ENCODE results near the gene ANKRD33B.
"Not testable (repeated sequence)": the region's sequence is repeated elsewhere in the genome, so short reads cannot be mapped to it uniquely, and the experiment has no call there.

The ANKRD33B gene

GRCh38 chr5:10572451-10572850, 8.6 kb downstream of the ANKRD33B start:
- H3K4me1 ChIP-seq (ENCODE audit: control insufficient read depth, insufficient read depth, low read length): peaks cover 2% of the 10 kb centered on the region; the same call in 1 of the 2 replicates
- peaks cover 10% of the 10 kb centered on the region for H3K27me3 ChIP-seq (ENCODE audit: control insufficient read depth, insufficient read depth, low read length)
- no peak overlapping the region for H3K27ac ChIP-seq (ENCODE audit: low read depth, low read length)
- H3K9ac ChIP-seq (ENCODE audit: low read depth, low read length): no peak overlapping the region
- no peaks in the 10 kb centered on the region for H3K9me3 ChIP-seq (ENCODE audit: control insufficient read depth, insufficient read depth, low read length)
- no peak overlapping the region for H3K4me3 ChIP-seq (ENCODE audit: low read depth, low read length)
- no peaks in the 10 kb centered on the region for H3K36me3 ChIP-seq (ENCODE audit: control insufficient read depth, insufficient read depth, low read length)

GRCh38 chr5:10573487-10574145, 9.7 kb downstream of the ANKRD33B start:
- no peak overlapping the region for H3K9ac ChIP-seq (ENCODE audit: low read depth, low read length)
- H3K27me3 ChIP-seq (ENCODE audit: control insufficient read depth, insufficient read depth, low read length): no peaks in the 10 kb centered on the region
- no peaks in the 10 kb centered on the region for H3K9me3 ChIP-seq (ENCODE audit: control insufficient read depth, insufficient read depth, low read length)
- H3K4me1 ChIP-seq (ENCODE audit: control insufficient read depth, insufficient read depth, low read length): peaks cover 5% of the 10 kb centered on the region; the same call in 1 of the 2 replicates
- H3K27ac ChIP-seq (ENCODE audit: low read depth, low read length): no peak overlapping the region
- H3K4me3 ChIP-seq (ENCODE audit: low read depth, low read length): no peak overlapping the region
- no peaks in the 10 kb centered on the region for H3K36me3 ChIP-seq (ENCODE audit: control insufficient read depth, insufficient read depth, low read length)

- not testable (repeated sequence) for H3K9ac ChIP-seq (ENCODE audit: low read depth, low read length); H3K4me1 ChIP-seq (ENCODE audit: control insufficient read depth, insufficient read depth, low read length); H3K27me3 ChIP-seq (ENCODE audit: control insufficient read depth, insufficient read depth, low read length); H3K9me3 ChIP-seq (ENCODE audit: control insufficient read depth, insufficient read depth, low read length); H3K4me3 ChIP-seq (ENCODE audit: low read depth, low read length); H3K27ac ChIP-seq (ENCODE audit: low read depth, low read length); H3K36me3 ChIP-seq (ENCODE audit: control insufficient read depth, insufficient read depth, low read length)
These were observed 11.0 kb downstream of the ANKRD33B start for GRCh38 chr5:10574879-10575278.

- H3K9ac ChIP-seq (ENCODE audit: low read depth, low read length): no peak overlapping the region
- H3K36me3 ChIP-seq (ENCODE audit: control insufficient read depth, insufficient read depth, low read length): no peaks in the 10 kb centered on the region
- no peak overlapping the region for H3K27ac ChIP-seq (ENCODE audit: low read depth, low read length)
- H3K4me3 ChIP-seq (ENCODE audit: low read depth, low read length): no peak overlapping the region
- H3K27me3 ChIP-seq (ENCODE audit: control insufficient read depth, insufficient read depth, low read length): no peaks in the 10 kb centered on the region
- peaks cover 11% of the 10 kb centered on the region for H3K4me1 ChIP-seq (ENCODE audit: control insufficient read depth, insufficient read depth, low read length)
- H3K9me3 ChIP-seq (ENCODE audit: control insufficient read depth, insufficient read depth, low read length): no peaks in the 10 kb centered on the region
These were observed 12.4 kb downstream of the ANKRD33B start for GRCh38 chr5:10576121-10576789.

- Histone ChIP-seq H3K9ac (ENCODE audit: low read depth, low read length) (no peak overlapping the region), H3K36me3 (ENCODE audit: control insufficient read depth, insufficient read depth, low read length) (no peaks in the 10 kb centered on the region), H3K4me3 (ENCODE audit: low read depth, low read length) (no peak overlapping the region), H3K27ac (ENCODE audit: low read depth, low read length) (no peak overlapping the region), H3K27me3 (ENCODE audit: control insufficient read depth, insufficient read depth, low read length) (no peaks in the 10 kb centered on the region), H3K4me1 (ENCODE audit: control insufficient read depth, insufficient read depth, low read length) (peaks cover 11% of the 10 kb centered on the region), H3K9me3 (ENCODE audit: control insufficient read depth, insufficient read depth, low read length) (no peaks in the 10 kb centered on the region)
These were observed 12.9 kb downstream of the ANKRD33B start for GRCh38 chr5:10576790-10577189.

- Histone ChIP-seq H3K27ac (ENCODE audit: low read depth, low read length) (no peak overlapping the region), H3K27me3 (ENCODE audit: control insufficient read depth, insufficient read depth, low read length) (no peaks in the 10 kb centered on the region), H3K9ac (ENCODE audit: low read depth, low read length) (no peak overlapping the region), H3K4me3 (ENCODE audit: low read depth, low read length) (no peak overlapping the region), H3K9me3 (ENCODE audit: control insufficient read depth, insufficient read depth, low read length) (no peaks in the 10 kb centered on the region), H3K36me3 (ENCODE audit: control insufficient read depth, insufficient read depth, low read length) (no peaks in the 10 kb centered on the region), H3K4me1 (ENCODE audit: control insufficient read depth, insufficient read depth, low read length) (peaks cover 11% of the 10 kb centered on the region)
These were observed 13.8 kb downstream of the ANKRD33B start for GRCh38 chr5:10577371-10578292.

GRCh38 chr5:10578293-10578665, 14.4 kb downstream of the ANKRD33B start:
- H3K27me3 ChIP-seq (ENCODE audit: control insufficient read depth, insufficient read depth, low read length): no peaks in the 10 kb centered on the region
- no peak overlapping the region for H3K4me3 ChIP-seq (ENCODE audit: low read depth, low read length)
- H3K9ac ChIP-seq (ENCODE audit: low read depth, low read length): no peak overlapping the region
- no peaks in the 10 kb centered on the region for H3K36me3 ChIP-seq (ENCODE audit: control insufficient read depth, insufficient read depth, low read length)
- no peak overlapping the region for H3K27ac ChIP-seq (ENCODE audit: low read depth, low read length)
- no peaks in the 10 kb centered on the region for H3K9me3 ChIP-seq (ENCODE audit: control insufficient read depth, insufficient read depth, low read length)
- peaks cover 11% of the 10 kb centered on the region for H3K4me1 ChIP-seq (ENCODE audit: control insufficient read depth, insufficient read depth, low read length)

- no peak overlapping the region for H3K4me3 ChIP-seq (ENCODE audit: low read depth, low read length)
- no peaks in the 10 kb centered on the region for H3K27me3 ChIP-seq (ENCODE audit: control insufficient read depth, insufficient read depth, low read length)
- H3K36me3 ChIP-seq (ENCODE audit: control insufficient read depth, insufficient read depth, low read length): no peaks in the 10 kb centered on the region
- peaks cover 16% of the 10 kb centered on the region for H3K4me1 ChIP-seq (ENCODE audit: control insufficient read depth, insufficient read depth, low read length)
- H3K27ac ChIP-seq (ENCODE audit: low read depth, low read length): no peak overlapping the region
- H3K9ac ChIP-seq (ENCODE audit: low read depth, low read length): no peak overlapping the region
- no peaks in the 10 kb centered on the region for H3K9me3 ChIP-seq (ENCODE audit: control insufficient read depth, insufficient read depth, low read length)
These were observed 15.0 kb downstream of the ANKRD33B start for GRCh38 chr5:10578869-10579268.

GRCh38 chr5:10579536-10580521, 16.0 kb downstream of the ANKRD33B start:
- no peaks in the 10 kb centered on the region for H3K36me3 ChIP-seq (ENCODE audit: control insufficient read depth, insufficient read depth, low read length)
- H3K27ac ChIP-seq (ENCODE audit: low read depth, low read length): no peak overlapping the region
- H3K4me3 ChIP-seq (ENCODE audit: low read depth, low read length): no peak overlapping the region
- no peaks in the 10 kb centered on the region for H3K9me3 ChIP-seq (ENCODE audit: control insufficient read depth, insufficient read depth, low read length)
- H3K27me3 ChIP-seq (ENCODE audit: control insufficient read depth, insufficient read depth, low read length): no peaks in the 10 kb centered on the region
- no peak overlapping the region for H3K9ac ChIP-seq (ENCODE audit: low read depth, low read length)
- H3K4me1 ChIP-seq (ENCODE audit: control insufficient read depth, insufficient read depth, low read length): peaks cover 16% of the 10 kb centered on the region

All from HUES48 (cell line).